ENCODE results near the gene GRHPR.

The GRHPR gene

GRCh38 chr9:37422289-37423104, at the start of gene GRHPR:
GRHPR (plus strand) TSS chr9:37422696; CDS start chr9:37422751, 55 bp downstream.
- Mint-ChIP-seq H3K4me3 (peak within 1 kb of the TSS; percentile 97), H3K9me3 (no peaks in the 10 kb centered on the region), H3K27me3 (no peaks in the 10 kb centered on the region), H3K36me3 (peaks cover 6% of the 10 kb centered on the region), H3K27ac (peak within 1 kb of the TSS; percentile 99), H3K4me1 (peaks cover 29% of the 10 kb centered on the region)

GRCh38 chr9:37372839-37373238, 49.7 kb upstream of the GRHPR start:
- H3K27ac Mint-ChIP-seq, result no peak overlapping the region
- no peaks in the 10 kb centered on the region for H3K4me1 Mint-ChIP-seq
- peaks cover 2% of the 10 kb centered on the region for H3K27me3 Mint-ChIP-seq
- no peak overlapping the region for H3K4me3 Mint-ChIP-seq
- no peaks in the 10 kb centered on the region for H3K9me3 Mint-ChIP-seq
- H3K36me3 Mint-ChIP-seq, result no peaks in the 10 kb centered on the region

DNA sequence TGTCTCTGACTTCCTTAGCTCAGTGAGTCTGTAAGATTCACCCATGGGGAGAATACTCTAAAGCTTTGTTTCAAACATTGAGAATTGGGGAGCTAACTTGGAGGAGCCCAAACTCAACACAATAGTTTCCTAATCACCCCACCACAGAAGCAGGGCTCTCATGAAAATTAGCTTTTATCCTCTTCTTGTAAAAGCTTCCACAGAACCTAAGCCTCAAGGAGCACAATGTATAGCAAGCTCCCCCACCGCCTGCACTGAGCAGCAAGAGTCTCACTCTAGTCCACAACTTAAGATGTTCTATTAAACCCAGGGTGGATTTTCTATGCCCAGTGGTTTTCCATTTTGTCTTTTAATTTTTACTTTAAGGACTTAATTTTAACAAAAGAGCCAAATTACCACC, 48.9 kb upstream of the GRHPR start:
- no peak overlapping the region for H3K4me3 Mint-ChIP-seq
- H3K36me3 Mint-ChIP-seq, result no peaks in the 10 kb centered on the region
- no peaks in the 10 kb centered on the region for H3K9me3 Mint-ChIP-seq
- H3K4me1 Mint-ChIP-seq, result no peaks in the 10 kb centered on the region
- H3K27me3 Mint-ChIP-seq, result peaks cover 2% of the 10 kb centered on the region
- no peak overlapping the region for H3K27ac Mint-ChIP-seq

GRCh38 chr9:37374892-37375291, 47.6 kb upstream of the GRHPR start:
- H3K27me3 Mint-ChIP-seq, result peaks cover 2% of the 10 kb centered on the region
- H3K4me3 Mint-ChIP-seq, result no peak overlapping the region
- no peaks in the 10 kb centered on the region for H3K4me1 Mint-ChIP-seq
- no peaks in the 10 kb centered on the region for H3K9me3 Mint-ChIP-seq
- H3K27ac Mint-ChIP-seq, result no peak overlapping the region
- no peaks in the 10 kb centered on the region for H3K36me3 Mint-ChIP-seq

DNA sequence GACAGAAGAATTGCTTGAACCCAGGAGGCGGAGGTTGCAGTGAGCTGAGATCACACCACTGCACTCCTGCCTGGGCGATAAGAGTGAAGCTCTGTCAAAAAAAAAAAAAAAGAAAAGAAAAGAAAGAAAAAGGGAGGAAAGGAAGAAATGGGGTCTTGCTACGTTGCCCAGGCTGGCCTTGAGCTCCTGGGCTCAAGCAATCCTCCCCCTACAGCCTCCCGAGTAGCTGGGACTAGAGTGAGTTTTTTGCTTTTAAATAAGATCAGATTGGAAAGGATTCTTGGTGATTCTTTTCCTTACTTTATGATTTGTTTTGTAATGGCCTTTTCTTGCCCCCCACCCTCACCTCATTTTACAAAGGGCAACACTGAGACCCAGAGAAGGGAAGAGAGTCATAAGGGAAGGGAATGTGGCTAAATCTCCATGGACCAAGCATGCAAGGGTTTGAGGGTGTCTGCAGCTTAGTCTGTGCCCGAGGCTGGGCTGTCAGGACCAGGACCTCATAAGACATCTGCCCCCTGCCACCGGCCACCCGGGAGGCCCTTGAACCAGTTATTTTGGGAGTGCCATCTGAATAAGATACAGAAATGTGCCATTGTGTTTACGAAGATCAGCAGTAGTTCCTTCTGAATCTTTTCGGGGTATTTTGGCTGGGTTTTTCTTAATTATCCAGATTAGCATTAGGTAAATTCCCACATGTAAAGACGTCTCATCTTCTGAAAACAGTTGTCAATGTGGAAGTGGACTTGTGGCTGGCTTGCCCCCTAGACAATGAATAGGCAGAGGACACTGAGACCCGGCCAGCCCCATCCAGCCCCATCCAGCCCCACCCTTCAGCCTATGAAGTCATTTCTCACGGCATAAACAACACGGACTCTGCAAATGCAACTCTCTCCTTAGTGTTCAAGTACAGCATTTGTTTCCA, 44.5 kb upstream of the GRHPR start:
- Mint-ChIP-seq H3K27me3 (peaks cover 2% of the 10 kb centered on the region), H3K4me3 (no peak overlapping the region), H3K27ac (no peak overlapping the region), H3K9me3 (no peaks in the 10 kb centered on the region), H3K4me1 (no peaks in the 10 kb centered on the region), H3K36me3 (no peaks in the 10 kb centered on the region)

DNA sequence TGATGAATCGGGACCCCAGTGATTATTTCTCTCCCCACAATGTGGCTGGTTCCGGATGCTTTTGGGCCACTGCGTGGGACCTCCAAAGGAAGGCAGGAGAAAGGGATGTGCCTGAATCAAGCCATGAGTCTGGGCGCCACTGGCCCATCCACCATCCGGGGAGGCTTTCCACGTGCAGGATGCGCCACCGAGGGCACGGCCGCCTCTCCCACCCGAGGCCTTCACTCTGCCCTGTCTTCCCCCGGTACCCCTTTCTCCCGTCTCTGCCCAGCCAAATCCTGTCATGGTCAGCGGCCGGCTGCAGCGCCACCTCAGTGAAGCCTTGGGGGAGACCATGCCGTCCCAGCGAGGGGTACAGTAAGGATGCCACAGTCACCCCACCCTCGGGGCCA, 43.9 kb upstream of the GRHPR start:
- no peaks in the 10 kb centered on the region for H3K4me1 Mint-ChIP-seq
- H3K36me3 Mint-ChIP-seq, result no peaks in the 10 kb centered on the region
- H3K27me3 Mint-ChIP-seq, result peaks cover 2% of the 10 kb centered on the region
- H3K9me3 Mint-ChIP-seq, result no peaks in the 10 kb centered on the region
- H3K27ac Mint-ChIP-seq, result no peak overlapping the region
- H3K4me3 Mint-ChIP-seq, result no peak overlapping the region

DNA sequence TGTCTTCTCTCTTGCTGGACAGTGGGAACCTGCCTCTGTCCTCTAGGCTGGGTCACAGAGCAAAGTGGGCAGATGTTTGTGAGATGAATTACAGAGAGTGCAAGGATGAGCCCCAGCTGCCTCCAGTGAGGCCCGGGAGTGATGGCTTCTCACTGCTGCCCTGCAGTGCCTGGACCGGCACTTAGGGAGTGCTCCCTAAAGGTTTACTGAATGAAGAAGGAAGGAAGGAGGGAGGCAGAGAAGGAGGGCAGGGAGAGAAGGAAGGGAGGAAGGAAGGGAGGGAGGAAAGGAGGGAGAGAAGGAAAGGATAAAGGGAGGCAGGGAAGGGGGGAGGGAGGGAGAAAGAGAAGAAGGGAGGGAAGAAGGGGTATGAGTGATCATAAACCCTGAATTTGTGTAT, 42.7 kb upstream of the GRHPR start:
- H3K9me3 Mint-ChIP-seq, result no peaks in the 10 kb centered on the region
- no peaks in the 10 kb centered on the region for H3K4me1 Mint-ChIP-seq
- no peak overlapping the region for H3K27ac Mint-ChIP-seq
- H3K36me3 Mint-ChIP-seq, result no peaks in the 10 kb centered on the region
- no peak overlapping the region for H3K4me3 Mint-ChIP-seq
- H3K27me3 Mint-ChIP-seq, result peaks cover under 1% of the 10 kb centered on the region

GRCh38 chr9:37380570-37380969, 41.9 kb upstream of the GRHPR start:
- no peak overlapping the region for H3K4me3 Mint-ChIP-seq
- H3K27ac Mint-ChIP-seq, result no peak overlapping the region
- H3K9me3 Mint-ChIP-seq, result no peaks in the 10 kb centered on the region
- no peaks in the 10 kb centered on the region for H3K36me3 Mint-ChIP-seq
- H3K27me3 Mint-ChIP-seq, result no peaks in the 10 kb centered on the region
- H3K4me1 Mint-ChIP-seq, result no peaks in the 10 kb centered on the region

DNA sequence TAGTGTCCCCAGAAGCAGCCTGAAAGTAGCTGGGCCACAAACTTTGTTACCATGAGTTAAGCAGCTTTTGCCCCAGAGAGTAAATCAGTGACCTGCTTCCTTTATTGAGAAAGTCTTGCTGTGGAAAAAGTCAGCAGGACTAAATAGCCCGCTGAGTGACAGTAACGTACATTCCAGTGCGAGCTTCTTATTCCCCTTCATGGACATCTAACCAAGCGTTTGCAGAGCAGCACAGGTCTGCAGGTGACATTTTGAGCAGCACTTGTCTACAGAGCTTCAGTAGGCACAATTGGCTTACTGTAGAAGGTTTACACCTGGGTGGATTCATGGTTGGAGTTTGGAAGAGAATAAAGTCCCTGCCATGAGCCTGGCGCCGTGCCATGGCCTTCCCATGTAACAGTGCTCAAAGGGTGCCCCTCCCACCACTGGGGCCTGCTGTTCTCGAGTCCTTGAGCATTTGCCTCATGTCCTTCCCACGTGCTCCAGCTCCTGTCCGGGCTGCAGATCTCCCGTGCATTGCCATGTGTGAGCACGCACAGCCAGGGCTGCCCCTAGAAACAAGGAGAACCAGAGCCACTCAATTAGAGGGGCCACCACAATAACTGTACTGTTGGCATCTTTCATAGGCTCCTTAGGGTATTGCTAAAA, 41.3 kb upstream of the GRHPR start:
- no peaks in the 10 kb centered on the region for H3K4me1 Mint-ChIP-seq
- no peak overlapping the region for H3K27ac Mint-ChIP-seq
- H3K9me3 Mint-ChIP-seq, result no peaks in the 10 kb centered on the region
- no peaks in the 10 kb centered on the region for H3K36me3 Mint-ChIP-seq
- no peak overlapping the region for H3K4me3 Mint-ChIP-seq
- no peaks in the 10 kb centered on the region for H3K27me3 Mint-ChIP-seq

DNA sequence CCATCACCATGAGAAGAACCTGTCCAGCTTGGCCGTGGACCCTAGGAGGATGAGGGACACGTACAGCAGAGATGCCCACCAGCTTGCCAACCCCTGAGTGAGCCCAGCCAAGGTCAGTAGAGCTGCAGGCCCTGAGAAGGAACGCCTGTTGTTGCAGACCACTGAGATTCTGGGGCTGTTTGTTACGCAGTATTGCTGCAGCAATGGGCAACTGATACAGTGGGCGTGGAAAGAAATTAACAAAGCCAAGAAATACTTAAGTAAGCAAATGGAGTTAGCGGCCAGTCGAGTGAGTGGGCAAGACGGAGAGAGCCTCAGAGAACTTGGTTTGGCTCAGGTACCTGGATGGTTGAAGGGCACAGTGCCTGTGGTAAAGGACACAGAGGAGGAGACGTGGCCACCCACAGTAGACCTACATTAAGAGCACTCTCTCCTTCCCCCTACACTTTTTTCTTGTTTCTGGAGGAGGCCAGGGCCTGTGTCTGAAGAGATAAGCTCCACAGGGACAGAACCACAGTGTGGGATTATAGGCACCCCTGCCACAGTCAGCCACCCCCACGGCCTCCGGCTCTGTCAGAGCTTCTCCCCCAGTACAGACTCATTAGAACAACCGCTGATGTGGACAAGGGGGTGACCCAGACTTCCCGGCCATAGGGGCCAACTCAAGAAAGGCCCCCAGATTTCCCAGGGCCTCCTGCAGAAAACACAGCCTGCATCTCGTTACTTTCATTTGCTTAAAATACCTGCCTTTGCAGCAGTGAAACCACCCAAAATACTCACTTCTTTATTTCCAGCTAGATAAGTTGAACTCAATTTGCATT, 40.1 kb upstream of the GRHPR start:
- H3K4me1 Mint-ChIP-seq, result no peaks in the 10 kb centered on the region
- no peaks in the 10 kb centered on the region for H3K9me3 Mint-ChIP-seq
- no peaks in the 10 kb centered on the region for H3K27me3 Mint-ChIP-seq
- H3K4me3 Mint-ChIP-seq, result no peak overlapping the region
- no peaks in the 10 kb centered on the region for H3K36me3 Mint-ChIP-seq
- H3K27ac Mint-ChIP-seq, result no peak overlapping the region

- H3K27me3 Mint-ChIP-seq, result no peaks in the 10 kb centered on the region
- no peaks in the 10 kb centered on the region for H3K36me3 Mint-ChIP-seq
- no peak overlapping the region for H3K4me3 Mint-ChIP-seq
- no peak overlapping the region for H3K27ac Mint-ChIP-seq
- H3K9me3 Mint-ChIP-seq, result no peaks in the 10 kb centered on the region
- H3K4me1 Mint-ChIP-seq, result no peaks in the 10 kb centered on the region
Observed at GRCh38 chr9:37382982-37383357, 39.5 kb upstream of the GRHPR start.

DNA sequence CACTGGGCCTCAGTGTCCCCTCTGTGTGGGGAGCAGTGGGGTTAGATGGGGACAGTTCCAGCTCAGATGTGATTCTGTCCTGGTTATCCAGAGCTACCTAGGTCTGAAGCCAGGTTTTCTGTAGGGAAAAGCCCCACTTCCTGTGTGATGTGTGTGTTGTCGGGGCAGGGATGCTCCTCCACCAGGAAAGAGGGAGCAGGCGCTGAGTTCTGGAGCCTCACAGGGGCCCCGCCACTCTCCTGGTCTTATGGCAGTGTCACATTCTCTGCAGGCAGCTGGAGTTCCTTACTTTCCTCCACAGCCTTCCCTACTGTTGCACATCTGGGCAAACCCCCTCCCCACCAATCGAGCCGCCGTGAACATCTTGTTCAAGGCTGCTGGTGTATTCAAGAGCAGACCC, 39.1 kb upstream of the GRHPR start:
- Mint-ChIP-seq H3K4me3 (no peak overlapping the region), H3K4me1 (no peaks in the 10 kb centered on the region), H3K36me3 (no peaks in the 10 kb centered on the region), H3K27ac (no peak overlapping the region), H3K27me3 (no peaks in the 10 kb centered on the region), H3K9me3 (no peaks in the 10 kb centered on the region)

GRCh38 chr9:37383876-37384746, 38.4 kb upstream of the GRHPR start:
- Mint-ChIP-seq H3K27me3 (no peaks in the 10 kb centered on the region), H3K4me1 (no peaks in the 10 kb centered on the region), H3K36me3 (no peaks in the 10 kb centered on the region), H3K4me3 (no peak overlapping the region), H3K27ac (no peak overlapping the region), H3K9me3 (no peaks in the 10 kb centered on the region)

- no peaks in the 10 kb centered on the region for H3K9me3 Mint-ChIP-seq
- H3K27ac Mint-ChIP-seq, result no peak overlapping the region
- no peaks in the 10 kb centered on the region for H3K4me1 Mint-ChIP-seq
- H3K36me3 Mint-ChIP-seq, result no peaks in the 10 kb centered on the region
- no peaks in the 10 kb centered on the region for H3K27me3 Mint-ChIP-seq
- H3K4me3 Mint-ChIP-seq, result no peak overlapping the region
Observed at GRCh38 chr9:37385286-37385685, 37.2 kb upstream of the GRHPR start.
